K562 treated with DMSO at 1 percent for 4 hours (cell line): ENCODE data around the gene BTF3L4. TPM values are rescaled to one million over a fixed set of nuclear protein-coding genes. Genes with fewer than 3 reads are reported as not detected.

Source experiments
- total RNA-seq: library from RNA; unstranded; fragments of 300-600 nt; gene quantifications from 2 replicates; pipeline ENCODE4 v1.2.3, GENCODE V29; 2022; ENCODE audit not compliant: insufficient read depth

Gene BTF3L4
- 33.7 and 35.9 TPM in 2 replicates for total RNA-seq

DNA sequence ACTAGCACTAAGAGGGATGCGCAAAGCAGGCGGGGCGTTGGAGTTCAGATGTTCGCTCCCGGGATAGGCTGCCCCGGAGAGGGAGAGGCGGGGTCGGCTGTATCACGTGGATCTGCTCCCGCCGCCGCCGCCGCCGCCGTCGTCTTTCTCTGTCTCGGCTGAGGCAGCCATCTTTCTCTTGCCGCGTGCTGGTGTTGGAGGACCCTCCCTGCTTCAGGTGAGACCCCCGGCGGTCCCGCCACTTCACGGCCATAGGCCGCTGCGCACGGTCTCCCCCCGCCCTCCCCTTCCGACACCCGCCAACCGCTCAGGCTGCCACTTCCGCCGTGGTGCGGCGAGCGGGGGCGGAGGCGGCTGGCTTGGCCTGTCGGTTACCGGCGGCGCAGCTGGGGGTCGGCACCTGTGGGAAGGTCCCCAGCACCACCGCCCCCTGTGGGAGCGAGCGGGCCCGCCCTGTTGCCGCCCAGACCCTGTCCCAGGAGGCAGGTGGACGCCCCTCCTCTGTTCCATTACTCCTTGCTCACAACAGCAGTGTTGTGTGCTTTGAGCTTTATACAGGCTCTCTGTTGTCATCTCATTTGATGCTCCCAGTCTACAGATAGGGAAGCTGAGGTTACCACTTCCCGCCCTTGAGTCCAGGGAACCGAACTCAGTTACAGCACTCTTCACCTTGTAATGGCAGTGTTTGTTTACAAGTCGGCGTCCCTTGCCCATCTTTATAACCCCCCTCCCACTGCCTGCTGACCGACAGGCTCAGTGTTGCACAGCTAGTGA lies at the start of gene BTF3L4:
Gene BTF3L4 (plus strand): TSS at position 133 of the 774 bp plus-strand sequence. CDS start 3,553 bp downstream, outside the sequence.

DNA sequence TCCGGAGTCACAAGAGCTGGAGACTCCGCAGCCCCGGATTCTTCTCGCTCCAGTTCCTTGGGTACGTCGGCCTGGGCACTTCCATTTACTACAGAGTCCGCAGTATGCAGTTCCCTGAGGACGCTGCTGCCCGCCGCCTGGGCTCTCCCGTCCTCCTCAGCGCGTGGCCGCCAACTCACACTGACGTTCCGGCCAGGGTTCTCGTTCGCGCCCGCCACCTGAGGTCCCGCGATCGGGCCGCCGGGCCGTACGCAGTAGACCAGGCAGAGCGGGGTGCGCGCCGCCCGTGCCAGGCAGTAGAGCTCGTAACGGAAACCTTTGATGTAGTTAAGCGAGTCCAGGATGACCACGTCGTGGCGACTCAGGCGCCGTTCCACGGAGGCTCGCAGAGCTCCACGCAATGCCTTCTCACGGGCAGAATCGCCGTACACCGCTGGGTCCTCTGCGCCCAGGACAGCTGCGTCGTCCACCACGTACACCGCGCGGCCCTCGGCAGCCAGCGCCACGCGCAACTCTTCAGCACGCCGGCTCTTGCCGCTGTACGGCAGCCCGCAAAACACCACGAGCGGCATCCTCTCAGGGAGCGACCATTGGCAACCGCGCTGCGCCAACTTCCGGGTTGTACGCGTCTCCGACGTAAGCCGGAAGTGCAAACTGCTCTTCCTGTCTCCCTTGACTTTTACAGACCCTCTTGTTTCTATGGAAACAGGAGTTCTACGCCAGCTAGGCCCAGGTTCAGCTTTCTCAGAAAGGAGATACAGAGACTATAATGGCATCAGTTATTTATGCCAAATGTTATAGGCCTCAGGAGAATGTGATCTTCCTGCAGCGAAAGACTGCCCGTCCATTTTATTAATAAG lies 22.7 kb upstream of the BTF3L4 start, which contains the start of gene KTI12:
Gene KTI12 (minus strand): TSS at position 621 of the 860 bp plus-strand sequence. CDS start 49 bp downstream, at position 572.

DNA sequence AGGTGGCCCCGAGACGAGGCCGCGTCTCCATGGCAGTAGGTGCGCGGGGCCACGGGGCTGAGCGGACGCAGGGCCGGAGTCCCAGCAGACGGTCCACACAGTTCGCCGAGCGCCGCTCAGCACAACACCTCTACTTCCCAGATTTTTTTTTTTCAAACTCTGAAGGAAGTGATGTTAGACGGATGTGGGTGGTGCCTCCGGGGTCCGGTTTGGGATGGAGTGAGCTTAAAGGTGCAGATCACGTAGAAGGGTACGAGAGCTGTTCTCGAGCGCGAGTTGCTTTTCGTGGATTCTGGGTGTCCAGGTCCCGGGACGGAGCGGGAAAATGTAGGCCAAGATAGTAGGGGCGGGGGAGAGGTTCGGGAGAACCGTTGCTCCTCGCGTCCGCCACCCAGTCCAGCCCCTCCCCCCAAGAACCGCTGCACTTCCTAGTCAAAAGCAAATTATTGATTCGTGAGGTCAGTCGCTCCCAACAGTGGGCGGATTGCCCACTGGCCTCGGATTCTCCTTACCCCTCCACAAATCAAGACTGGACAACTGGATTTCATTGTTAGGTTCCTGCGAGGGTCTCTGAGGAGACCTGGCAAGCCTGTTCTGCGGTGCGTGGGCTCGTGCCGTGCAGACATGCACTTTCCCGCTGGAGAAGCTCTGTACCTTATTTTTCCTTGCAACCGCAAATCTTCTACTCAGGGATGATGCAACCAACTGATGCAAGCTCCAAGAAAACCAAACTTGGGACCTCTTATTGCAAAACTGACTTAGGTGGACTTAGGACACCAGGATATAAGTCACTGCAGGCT lies 829 bp upstream of the BTF3L4 start, which contains the start of gene TXNDC12:
Gene TXNDC12 (minus strand): TSS at position 126 of the 800 bp plus-strand sequence. CDS start 95 bp downstream, at position 31.

Other genes with a start within 250 kb of the BTF3L4 start
- 140 and 173 TPM in 2 replicates for gene NRDC, start 177.6 kb upstream of the BTF3L4 start, total RNA-seq
- 2.5 and 2.9 TPM in 2 replicates for gene RAB3B, start 65.6 kb upstream of the BTF3L4 start, total RNA-seq
- 25.5 and 26.9 TPM in 2 replicates for gene KTI12, start 22.5 kb upstream of the BTF3L4 start, total RNA-seq
- 82.9 and 112 TPM in 2 replicates for gene TXNDC12, start 1.1 kb upstream of the BTF3L4 start, total RNA-seq
- gene ZFYVE9, start 85.8 kb downstream of the BTF3L4 start, total RNA-seq: 4.0 and 4.2 TPM in 2 replicates